HG02798 (cell line): ENCODE results near the gene JAM2.
"Not testable (repeated sequence)": the region's sequence is repeated elsewhere in the genome, so short reads cannot be mapped to it uniquely, and the experiment has no call there.

Experiments
- ATAC-seq: cut with Tn5 transposase; IDR thresholded peaks from one replicate; pipeline ENCODE4 v1.9.1; 2021; ENCODE audit warnings: mild to moderate bottlenecking; ENCODE audit not compliant: unreplicated experiment, poor library complexity

The JAM2 gene

DNA sequence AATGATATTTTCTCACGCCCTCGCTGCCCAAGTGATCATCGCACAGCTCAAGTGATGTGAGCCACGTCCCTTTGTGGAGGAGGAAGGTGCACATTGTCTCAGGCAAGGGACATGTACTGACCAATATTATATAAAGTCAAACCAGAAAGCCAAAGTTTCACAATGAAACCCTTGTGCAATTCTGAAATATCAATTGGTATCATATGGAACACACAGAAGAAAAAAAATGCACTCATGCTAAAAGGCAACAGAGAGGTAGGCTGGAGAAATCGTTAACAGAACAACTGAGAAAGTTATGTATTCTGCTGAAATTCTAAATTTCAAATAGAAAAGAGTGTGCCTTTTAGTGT lies 1.9 kb downstream of the JAM2 start:
- no peak for ATAC-seq

DNA sequence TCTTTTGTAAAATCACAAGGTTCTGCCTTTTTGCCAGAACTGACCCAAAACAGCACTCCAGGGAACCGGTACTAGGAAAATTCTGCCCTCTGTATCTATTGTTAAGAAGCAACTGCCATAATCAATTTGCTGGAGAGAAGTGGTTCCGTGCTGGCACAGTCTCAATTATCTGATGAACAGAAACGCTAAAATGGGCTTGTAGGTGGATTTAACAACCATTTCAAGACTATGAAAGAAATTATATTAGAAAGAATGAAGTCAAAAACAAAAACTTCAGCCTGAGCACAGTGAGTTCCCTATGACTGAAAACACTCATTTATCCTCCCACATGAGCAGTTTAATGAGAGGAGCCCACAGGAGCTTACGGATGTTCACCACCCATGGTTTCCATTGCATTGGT lies 4.4 kb downstream of the JAM2 start:
- ATAC-seq = no peak

DNA sequence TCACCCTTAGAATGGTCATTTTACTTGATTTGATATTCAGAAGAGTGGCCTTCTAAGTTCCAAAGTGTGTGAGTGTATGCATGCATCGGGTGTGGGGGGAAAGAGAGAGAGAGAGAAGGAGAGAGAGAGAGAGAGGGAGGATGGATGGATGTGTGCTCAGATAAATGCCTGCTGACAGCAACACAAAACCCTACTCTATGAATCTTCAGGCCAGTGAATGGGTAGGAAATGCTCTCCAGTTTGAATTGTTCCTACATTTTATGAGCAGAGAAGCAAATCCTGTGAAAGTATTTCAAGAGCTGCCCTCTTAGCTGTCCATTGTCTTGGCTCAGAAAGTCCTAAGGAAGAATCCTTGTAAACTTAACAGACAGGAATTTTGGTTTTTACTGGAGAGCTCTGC lies 7.4 kb downstream of the JAM2 start:
- no peak for ATAC-seq

DNA sequence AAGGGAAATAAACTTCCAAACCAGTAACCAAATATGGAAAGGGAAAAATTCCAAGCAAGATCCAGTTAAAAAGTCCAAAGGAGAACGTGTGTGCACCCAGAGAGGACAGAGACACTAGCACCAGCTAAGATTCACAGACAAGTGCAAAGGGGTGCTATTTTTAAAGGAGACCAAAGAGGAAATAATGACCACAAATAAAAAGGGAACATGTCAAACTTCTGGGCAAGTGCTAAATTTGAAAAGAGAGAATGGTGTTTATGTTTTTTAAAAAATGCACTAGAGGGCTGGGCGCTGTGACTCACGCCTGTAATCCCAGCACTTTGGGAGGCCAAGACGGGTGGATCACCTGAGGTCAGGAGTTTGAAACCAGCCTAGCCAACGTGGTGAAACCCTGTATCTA lies 8.6 kb downstream of the JAM2 start:
- ATAC-seq = no peak

DNA sequence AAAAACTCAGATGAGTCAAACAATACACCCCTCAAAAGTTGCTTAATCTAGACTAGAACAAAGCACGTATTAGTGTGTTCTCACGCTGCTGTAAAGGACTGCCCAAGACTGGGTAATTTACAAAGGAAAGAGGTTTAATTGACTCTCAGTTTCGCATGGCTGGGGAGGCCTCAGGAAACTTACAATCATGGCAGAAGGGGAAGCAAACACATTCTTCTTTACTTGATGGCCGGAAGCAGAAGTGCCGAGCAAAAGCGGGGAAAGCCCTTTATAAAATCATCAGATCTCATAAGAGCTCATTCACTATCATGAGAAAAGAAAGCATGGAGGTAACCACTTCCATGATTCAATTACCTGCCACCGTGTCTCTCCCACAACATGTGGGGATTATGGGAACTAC lies 10.1 kb downstream of the JAM2 start:
- ATAC-seq = no peak

DNA sequence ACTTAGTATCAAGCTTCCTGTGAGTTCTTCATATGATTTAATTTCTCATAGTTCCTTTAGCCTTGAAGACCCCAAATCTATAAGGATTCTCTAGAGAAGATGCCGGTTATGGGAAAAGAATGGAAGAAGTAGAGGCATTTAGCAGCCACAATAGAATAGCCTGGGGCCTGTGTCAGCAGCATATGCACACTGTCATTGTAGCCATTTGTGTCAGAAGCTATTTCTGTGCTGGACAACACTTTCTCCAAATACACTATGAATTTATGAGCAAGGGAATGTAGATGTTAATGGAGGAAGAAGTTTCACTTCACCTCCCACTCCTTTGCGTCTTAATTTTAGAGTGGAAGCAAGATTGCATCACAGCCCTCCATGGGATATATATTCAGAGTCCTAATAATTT lies 17.4 kb downstream of the JAM2 start:
- no peak for ATAC-seq

DNA sequence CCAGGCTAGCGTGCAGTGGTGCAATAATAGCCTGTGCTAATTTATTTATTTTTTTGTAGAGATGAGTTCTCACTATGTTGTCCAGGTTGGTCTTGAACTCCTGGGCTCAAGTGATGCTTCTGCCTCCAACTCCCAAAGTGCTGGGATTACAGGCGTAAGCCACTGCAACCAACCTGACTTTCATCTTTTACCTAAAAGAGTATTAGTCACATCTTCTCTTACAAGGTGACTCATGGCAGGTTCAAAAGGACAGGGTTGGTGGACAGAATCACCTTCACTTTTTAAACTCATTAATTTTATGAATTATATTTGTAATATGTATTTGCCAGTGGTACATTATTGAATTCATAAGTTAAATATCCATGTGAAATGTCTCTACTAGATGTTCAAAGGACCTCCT lies 18.1 kb downstream of the JAM2 start:
- ATAC-seq = no peak

DNA sequence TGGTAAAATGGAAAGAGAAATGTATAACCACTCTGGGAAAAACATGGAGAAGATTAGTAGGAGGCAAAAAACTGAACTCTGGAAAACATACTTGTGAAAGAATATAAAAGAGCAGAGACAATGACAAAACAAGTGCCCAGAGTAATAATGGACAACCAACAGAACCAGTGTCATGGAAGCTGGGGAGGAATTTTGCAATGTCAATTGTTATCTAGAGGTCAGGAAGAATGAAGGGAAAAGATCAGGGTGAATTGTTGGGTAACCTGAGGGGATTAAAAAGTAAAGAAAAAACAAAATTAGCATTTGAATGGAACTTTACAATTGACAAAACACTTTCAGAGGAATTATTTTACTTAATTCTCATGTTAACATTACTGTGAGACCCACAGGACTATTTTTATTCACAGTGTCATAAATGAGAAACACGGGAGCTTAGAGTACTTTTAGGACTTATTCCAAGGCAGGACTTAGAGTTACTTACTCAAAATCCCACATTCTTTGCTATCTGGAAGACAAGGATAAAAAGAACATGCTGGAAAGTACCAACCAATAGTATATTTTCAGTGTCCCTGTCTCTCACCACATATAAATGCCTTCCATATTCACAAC lies 19.5 kb downstream of the JAM2 start:
- ATAC-seq = no peak

DNA sequence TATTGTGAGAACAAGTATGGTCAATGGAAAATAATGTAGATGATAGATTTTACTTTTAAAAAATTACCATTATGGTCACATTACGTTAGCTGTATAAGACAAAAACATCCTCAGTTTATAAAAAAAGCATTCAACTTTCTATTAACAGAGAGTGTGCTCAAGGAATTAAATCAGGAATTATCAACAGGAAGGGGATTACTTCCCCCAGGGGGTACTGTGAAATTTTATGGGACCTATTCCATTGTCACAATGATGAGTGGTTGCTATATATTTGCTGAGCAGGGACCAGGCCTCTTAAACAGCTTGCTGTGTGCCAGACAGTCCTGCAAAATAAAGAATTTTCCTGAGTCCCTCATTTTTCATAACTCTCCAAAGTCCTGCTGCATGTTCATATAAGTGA lies 21.2 kb downstream of the JAM2 start:
- no peak for ATAC-seq

DNA sequence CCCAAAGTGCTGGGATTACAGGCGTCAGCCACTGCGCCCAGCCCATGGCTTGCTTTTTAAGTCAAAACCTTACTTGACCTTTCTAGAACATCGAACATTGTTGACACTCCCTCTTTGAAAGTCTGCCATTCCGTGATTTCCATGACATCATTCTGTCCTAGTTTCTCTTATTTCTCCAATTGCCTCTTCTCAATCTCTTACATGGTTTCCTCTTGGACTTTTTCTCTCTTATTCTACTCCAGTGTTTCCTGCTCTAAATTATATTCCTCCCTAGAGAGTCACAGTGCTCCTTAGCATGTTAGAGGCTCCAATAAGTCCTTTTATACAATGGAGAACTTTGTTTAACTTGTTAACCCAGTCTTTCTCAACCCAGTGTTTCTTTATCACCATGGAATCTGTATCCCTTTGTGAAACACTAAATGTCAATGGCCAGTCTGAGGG lies 25.5 kb downstream of the JAM2 start:
- ATAC-seq = no peak

DNA sequence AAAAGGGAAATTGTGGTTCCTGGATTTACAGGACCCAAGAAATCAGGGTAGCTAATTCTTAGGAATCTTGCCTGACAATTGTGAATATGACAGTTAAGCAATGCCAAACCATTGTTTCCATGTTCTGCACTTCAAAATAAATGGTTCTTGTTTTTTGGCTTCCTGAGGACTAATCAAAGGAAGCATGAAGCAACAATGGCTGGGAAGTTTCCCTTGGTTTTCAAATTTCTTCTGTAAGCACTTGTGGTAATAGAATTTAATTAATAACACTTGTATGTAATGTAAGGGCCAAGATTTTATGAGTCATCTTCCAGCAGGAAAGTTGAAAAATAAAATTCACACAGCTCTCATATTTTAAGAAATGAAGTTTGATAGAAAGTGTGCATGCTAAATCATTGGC lies 31.7 kb downstream of the JAM2 start:
- no peak for ATAC-seq

DNA sequence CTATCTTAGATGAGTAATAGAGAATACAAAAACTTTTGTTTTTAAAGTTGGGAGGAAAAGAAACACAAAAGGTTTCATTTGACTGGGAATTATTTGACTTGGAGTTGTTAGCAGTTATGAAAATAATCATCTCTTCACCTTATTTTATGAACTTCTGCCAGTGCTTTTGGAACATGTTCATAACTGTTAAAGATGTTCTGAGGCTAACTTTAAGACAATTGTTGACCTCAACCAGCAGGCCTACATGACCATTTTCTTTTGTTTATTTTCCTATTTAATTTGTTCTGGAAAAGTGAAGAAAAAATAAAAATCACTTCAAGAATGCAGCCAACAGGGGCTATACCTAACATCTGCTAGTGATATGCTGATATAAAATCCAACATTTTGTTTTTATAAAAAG lies 37.4 kb downstream of the JAM2 start:
- ATAC-seq = no peak

DNA sequence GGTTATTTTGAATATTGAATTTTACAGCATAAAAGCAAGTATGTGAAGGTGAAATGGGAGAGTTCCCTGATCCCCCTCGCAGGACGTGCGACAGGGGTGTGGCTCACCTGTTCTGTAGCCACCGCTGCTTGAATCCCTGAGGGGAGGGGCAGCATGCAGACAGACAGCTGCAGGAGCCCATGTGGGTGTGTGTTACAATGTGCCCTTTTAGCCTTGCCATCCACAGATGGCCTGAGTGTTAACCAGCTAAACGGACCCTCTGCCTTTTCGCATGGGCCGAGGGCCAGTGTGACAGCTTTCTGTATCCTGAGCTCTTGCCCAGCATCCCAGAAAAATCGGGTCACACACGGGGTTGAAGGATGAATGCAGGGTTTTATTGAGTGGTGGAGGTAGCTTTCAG lies 43.3 kb downstream of the JAM2 start:
- no peak for ATAC-seq

DNA sequence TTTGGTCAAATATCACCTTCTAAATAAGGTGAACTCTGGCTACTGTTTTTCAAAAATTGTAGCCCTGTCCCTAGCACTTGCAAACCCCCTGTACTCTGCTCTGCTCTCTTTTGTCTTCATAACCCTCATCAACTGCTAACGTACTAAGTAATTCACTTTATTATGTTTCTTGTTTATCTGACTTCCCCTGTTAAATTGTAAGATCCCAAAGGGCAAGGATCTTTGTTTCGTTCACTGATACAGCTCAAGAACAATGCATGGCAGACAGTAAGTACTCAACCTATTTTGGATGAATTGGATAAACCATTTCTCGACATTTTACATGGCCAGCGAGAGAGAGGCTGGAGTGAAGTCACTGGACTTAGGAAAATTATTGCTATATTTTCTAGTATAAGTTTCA lies 48.7 kb downstream of the JAM2 start:
- ATAC-seq = no peak

DNA sequence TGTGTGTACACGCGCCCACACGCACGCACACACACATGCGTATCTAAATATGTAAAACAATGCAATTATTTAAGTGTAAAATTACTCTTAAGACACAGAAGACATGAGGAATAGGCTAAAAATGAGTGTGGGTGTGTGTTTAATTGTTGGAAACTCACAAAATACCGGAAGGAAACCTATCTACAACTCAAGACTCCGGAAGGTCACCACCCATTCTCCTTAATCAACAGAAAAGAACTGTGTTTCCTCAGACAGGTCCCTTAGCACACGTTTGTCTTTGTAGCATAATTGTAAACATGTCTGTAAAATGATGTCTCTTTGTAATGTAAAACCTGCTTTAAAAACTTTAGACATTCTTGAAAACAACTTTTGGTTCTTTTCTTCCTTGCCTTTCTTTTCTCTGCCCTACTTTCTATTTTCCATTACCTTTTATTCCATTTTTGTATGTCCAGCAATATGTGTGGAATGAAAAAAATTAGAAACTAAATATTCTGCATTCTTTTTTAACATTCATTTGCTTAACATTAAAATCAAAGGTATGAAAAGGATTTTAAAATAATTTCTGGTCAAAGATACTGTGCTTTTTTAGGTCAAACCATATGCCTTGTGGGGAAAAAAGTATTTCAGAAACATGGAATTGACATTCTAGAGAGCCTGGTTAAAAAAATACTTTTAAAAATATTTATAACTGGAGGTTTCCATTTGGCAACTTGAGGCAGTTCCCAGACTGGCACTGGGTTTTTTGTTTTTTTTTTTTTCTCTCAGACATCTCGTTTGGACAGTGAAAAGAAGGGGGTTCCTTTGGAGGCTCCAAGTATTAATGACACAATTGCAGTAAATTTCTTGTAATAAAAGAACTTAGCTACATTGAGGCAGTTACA lies 49.5 kb downstream of the JAM2 start:
- no peak for ATAC-seq

DNA sequence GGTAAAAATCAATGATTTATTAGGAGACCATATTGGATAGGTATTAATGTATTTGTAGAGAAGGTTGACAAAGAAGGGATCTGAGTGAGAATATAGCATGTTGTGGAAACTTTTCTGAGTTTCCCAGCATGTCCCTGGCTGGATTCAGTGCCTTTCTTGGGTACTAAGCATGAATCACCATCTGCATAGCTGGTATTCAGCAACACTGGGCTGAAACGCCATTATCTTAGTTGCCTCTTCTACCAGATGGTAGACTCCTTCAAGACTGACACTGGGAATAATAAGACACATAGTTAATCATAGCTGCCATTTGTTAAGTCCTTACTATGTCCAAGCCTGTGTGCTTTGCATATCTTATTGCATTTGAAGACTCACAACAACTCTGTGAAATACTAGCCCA lies 50.2 kb downstream of the JAM2 start:
- ATAC-seq = no peak

DNA sequence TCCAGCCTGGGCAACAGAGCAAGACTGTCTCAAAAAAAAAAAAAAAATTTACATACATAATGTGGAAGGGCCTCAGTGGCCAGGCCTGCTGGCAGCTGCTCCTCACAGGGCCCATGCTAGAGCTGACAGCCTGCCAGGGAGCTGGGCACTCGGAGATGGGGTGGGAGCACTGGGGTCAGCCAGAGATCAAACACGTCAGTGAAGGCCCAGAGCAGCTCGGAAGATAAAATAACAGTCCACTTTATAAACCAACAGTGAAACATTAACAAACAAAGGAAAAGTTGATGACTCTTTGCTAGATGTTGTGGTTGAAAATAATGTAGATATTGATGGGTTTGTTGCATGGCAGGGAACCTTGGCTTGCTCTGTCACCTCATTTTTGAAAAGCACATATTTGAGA lies 52.9 kb downstream of the JAM2 start:
- ATAC-seq = no peak

DNA sequence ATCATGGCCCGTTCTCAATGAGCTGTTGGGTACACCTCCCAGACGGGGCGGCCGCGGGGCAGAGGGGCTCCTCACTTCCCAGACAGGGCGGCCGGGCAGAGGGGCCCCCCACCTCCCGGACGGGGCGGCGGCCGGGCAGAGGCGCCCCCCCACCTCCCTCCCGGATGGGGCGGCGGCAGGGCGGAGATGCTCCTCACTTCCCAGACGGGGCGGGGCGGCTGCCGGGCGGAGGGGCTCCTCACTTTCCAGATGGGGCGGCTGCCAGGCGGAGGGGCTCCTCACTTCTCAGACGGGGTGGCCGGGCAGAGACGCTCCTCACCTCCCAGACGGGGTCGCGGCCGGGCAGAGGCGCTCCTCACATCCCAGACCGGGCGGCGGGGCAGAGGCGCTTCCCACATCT lies 56.4 kb downstream of the JAM2 start:
- not testable (repeated sequence) for ATAC-seq

DNA sequence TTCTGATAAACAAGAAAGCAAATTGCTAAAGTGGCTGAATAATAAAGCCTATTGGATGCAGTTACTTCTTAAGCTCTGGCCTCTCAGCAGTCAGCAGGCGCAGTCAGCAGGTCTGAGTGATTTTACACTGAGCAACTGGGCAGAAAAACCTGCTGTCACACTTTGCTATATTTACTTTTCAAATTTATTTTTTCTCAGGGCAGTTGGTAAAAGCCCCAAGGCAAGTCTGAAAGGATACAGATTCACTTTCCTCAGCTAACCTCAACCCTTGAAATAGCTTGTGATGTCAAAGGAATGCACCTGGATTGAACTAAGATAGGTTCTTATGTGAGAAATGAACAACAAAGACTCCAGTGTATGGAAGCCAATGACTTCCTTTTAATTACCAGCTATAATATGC lies 61.7 kb downstream of the JAM2 start:
- ATAC-seq = no peak

DNA sequence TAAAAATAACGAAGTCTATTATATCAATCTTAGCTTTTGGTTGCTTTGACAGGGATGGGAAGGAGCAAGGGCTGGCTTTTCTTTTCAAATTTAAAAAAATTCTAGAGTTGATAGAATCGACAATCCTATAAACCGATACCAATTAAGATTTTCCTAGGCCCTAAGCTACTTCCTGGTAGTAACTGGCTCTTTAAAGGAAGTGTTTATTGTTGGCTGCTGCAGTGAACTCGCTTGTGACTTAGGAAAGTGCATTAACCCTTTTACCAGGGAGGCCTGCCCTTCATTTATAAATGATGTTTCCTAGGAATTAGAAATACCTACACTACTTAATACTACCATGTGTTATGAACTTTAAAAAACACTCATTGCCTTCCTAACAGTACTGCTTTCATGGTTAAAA lies 62.5 kb downstream of the JAM2 start:
- no peak for ATAC-seq

DNA sequence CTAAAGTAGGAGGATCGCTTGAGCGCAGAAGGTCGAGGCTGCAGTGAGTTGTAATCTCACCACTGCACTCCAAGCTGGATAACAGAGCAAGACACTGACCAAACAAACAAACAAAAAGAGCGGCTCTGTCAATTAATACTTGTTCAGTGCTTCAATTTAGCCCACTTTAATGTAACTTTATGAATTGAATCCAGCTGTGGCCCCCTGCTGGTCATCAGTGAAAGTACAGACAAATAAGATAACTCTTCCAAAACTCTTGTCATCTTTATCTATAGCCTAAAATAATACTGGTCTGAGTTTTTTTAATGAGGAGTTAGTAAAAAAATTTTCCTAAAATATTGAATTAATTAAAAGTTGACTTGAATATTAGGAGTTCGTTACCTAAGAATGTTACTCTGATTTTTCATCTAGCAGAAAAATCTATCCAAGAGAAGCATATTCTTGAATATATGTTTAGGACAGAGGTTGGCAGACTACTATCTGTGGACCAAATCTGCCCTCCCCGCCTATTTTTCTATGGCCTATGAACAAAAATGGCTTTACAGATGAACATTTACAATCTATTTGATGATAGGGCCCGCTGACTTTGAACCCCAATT lies 69.5 kb downstream of the JAM2 start:
- peak; percentile 42 for ATAC-seq
